ENCODE results near the gene CAMK4.

CAMK4 gene

DNA sequence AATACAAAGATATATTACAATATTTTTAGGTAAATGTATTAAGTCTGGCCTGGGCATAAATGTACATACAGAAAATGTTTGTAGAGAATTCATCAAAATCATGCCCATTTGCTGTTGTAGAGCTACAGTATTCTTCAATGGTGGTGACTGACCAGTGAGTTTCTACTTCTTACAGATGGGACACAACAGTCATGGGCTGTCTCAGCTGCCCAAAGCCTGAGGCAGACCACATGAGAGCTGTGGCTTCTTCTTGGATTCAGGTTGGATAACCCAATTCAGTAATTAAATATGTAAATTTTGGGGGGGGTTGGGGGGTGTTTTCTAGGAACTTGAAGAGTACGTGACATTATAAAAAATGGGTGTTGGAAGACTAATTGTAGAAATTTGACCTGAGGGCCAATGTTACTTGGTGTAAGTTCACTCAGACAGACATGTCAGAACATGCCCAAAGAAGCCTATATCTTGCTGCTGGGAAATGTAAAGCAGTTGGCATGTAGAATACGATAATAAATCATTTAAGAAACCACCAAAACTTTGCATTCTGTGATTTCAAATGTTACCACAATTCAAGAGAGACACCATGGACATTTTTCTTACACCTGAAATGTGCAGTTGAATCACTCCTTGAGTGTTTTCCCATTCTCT lies 270.3 kb downstream of the CAMK4 start:
- no peak for DNase-seq
- in situ Hi-C loops (cut with HindIII; ENCODE audit: low pct_ligation_motif_present, low pct_unique_long_range_greater_than_20kb, low sequenced_read_pairs): no loop called here

DNA sequence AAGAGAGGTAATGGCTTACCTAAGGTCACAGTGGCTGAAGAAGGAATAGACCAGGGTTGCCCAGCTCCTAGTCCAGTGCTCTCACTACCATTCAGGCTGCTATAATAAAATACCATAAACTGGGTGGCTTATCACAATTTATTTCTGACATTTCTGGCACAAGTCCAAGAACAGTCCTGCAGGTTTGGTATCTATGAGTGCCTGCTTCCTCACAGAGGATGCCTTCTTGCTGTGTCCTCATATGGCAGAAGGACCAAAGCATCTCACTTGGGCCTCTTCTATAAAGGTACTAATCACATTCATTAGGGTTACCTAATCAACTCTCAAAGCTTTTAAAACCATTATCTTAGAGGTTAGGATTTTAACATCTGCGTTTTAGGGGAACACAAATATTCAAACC lies 271.0 kb downstream of the CAMK4 start:
- in situ Hi-C loops (cut with HindIII; ENCODE audit: low pct_ligation_motif_present, low pct_unique_long_range_greater_than_20kb, low sequenced_read_pairs): no loop called here
- DNase-seq: no peak

DNA sequence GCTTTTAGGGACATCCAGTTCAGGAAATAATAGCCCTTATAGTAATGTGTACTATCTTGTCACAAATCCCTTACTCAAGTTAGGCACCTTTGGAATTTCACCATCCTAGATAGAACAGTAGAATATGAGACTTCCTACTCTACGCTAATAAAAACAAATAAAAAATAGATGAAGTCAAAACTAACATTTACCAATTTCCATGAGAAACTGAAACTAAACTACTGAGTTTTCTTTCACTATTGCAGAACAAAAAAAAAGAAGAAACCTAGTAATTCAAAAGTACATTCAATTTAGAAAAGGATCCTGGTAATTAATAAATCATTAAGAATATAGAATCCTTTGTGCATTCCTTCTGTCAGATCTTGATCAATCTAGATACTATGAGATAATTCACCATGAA lies 274.2 kb downstream of the CAMK4 start:
- DNase-seq: no peak
- in situ Hi-C loops (cut with HindIII; ENCODE audit: low pct_ligation_motif_present, low pct_unique_long_range_greater_than_20kb, low sequenced_read_pairs): no loop called here

DNA sequence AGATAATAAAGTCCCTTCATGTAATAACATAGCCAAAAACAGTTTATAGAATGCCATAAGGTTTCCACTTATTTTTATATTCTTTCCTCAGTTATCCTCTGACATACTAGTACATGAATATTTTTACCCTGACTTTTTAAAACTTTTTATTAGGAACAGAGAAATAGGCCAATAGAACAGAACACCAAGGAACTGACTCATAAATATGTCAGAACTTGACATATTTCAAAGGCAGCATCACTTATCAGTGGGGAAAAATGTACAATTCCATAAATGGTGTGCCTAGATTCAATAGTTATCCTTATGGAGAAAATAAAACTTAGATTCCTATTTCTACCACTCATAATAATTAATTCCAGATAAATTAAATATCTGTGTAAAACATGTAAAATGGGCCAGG lies 278.8 kb downstream of the CAMK4 start:
- in situ Hi-C loops (cut with HindIII; ENCODE audit: low pct_ligation_motif_present, low pct_unique_long_range_greater_than_20kb, low sequenced_read_pairs): no loop called here

DNA sequence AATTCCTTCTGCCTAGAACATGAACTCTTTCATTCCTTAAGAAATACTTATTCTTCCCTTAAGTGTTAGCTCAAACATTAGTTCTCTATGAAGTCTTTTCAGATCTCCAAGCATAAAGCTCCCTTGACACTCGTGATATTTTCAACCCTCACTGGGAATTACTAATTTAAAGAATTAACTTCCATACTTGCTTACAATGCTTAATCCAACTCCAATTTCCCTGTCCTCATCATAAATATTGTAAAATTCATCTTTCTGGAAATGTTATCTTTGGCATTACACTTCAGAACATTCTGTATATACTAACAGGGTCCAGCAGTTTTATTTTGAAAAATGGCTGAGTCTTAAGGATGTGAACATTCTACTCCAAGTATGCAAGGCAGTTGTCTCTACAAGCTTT lies 280.9 kb downstream of the CAMK4 start:
- DNase-seq: no peak
- in situ Hi-C loops (cut with HindIII; ENCODE audit: low pct_ligation_motif_present, low pct_unique_long_range_greater_than_20kb, low sequenced_read_pairs): no loop called here

More for the DNA sequence above, 278.8 kb downstream of the CAMK4 start:
- DNase-seq: no peak

DNA sequence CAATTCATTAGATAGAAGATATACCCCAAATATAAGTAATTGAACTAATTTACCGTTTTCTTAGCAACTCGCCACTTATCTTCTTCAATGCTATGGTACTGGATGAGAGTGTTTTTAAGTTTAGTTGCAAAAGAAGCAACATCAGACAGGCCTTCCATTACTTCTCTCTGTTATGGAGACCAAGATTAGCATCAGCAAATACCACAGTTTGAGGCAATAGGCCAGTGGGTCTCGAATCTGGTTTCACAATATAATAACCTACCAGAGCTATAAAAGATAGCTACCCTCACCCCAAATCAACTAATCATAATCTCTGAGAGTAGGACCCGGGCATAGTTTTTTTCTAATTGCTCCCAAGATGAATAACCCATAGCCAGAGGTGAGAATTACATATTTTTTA lies 283.1 kb downstream of the CAMK4 start:
- in situ Hi-C loops (cut with HindIII; ENCODE audit: low pct_ligation_motif_present, low pct_unique_long_range_greater_than_20kb, low sequenced_read_pairs): no loop called here
- DNase-seq: no peak

DNA sequence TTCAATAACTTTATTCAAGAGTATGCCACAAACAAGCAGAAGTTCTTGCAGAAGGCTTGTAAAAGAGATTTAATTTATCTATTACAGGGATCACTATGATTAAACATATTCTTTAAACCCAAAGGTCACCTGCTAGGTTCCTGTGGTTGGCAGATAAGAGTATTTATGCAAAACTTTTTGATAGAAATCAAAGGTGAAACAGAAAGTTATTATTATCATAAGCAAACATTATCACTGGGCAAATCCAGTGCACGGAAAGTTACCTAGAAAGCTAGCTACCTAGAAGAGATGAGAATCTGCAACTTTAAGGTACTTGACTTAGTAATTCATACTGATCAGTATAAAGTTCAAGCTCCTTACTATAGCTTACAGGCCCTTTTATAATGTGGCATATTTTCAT lies 284.9 kb downstream of the CAMK4 start:
- DNase-seq: no peak
- in situ Hi-C loops (cut with HindIII; ENCODE audit: low pct_ligation_motif_present, low pct_unique_long_range_greater_than_20kb, low sequenced_read_pairs): no loop called here

DNA sequence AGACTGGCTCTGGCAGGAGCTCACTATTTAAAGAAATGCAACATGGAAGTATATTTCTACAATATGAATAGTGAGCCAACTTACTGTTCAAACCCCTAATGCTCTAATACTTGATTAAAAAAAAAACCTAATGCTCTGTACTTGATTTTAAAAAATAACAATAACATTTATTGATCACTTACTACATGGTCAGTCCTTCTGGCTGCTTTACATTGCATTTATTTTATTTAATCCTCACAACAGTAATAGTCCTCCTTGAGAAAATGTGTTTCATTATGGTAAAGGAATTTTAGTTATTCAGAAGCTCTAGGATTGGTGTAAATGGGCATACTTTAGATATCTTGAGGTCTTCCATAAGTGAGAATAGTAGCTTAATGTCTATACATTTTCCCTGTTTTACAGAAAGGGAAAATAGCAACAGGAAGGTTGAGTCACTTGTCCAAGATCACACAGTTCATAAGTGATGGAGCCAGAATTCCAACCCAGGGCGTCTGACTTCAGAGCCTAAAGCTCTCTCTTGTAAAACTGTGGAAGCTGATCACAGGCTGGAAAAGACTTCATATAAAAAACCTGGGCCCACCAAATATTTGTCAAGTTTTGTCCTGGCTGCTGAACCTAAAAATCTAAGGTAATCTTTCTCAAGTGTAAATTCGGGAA lies 287.1 kb downstream of the CAMK4 start:
- in situ Hi-C loops (cut with HindIII; ENCODE audit: low pct_ligation_motif_present, low pct_unique_long_range_greater_than_20kb, low sequenced_read_pairs): no loop called here
- peak; percentile 9 for DNase-seq

DNA sequence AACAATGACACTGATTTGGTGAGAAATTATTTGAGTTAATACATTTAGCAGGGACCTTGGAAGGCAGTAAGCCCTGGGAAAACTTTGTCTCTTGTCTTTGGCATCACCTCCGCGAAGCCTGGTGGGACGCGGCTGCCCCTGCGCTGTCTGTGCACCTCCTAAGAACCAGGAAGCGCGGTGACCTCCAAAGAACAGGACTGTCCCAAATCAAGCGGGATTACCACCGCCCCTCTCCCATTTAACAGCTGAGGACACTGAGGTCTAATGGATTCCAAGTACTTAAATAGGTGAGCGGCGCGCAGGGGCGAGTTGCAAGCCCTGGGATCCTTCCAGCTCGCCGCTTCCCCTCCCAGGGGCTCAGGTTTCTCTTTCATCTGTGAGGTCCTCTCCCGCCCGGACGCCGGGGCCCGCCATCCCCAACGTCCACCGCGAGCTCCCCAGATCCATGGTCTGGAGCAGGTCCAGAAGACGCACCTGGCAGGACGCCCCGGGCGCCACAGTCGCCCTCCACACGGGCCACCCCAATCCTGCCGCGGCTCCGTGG lies 287.7 kb downstream of the CAMK4 start:
- DNase-seq: peak; percentile 16
- in situ Hi-C loops (cut with HindIII; ENCODE audit: low pct_ligation_motif_present, low pct_unique_long_range_greater_than_20kb, low sequenced_read_pairs): no loop called here

DNA sequence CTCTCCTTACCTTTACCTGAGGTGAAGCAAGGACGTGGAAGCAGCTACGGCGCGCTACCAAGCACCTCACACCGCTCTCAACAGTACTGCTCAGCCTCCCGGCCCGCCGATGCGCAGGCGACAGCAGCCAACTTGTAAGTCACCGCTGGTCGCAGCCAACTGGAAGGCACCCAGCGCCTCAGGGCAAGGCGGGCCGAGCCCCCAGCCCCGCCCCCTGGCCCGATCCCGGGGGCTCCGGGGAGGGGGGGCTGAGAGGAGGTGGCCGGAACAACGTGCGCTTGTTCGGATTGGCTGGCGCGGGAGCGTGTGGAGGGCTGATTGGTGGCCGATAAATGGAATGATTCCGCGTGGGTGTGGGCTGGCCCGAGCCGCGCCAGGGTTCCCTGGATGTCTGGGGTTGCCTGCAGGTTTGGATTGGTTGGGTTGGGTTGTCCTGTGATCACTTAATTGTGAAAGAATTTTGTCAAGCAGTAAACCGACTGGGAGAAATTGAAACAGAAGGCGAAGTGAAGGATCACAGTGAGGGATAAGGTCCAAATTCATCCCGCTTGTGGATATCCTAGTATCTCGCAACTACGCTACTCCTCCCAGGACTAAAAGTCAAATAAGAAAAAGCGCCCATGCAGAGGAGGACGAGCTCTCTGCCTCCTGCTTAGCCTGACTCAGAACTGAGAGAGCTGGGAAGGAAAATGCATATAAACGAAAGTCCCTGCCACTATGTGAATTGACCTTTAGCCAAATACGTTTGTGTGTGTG lies 288.4 kb downstream of the CAMK4 start, which contains the start of gene STARD4:
STARD4 (minus strand) TSS at position 161 of the 756 bp plus-strand sequence. CDS start 5,102 bp downstream, outside the sequence.
- DNase-seq: peak; percentile 94
- in situ Hi-C loops (cut with HindIII; ENCODE audit: low pct_ligation_motif_present, low pct_unique_long_range_greater_than_20kb, low sequenced_read_pairs): no loop called here

DNA sequence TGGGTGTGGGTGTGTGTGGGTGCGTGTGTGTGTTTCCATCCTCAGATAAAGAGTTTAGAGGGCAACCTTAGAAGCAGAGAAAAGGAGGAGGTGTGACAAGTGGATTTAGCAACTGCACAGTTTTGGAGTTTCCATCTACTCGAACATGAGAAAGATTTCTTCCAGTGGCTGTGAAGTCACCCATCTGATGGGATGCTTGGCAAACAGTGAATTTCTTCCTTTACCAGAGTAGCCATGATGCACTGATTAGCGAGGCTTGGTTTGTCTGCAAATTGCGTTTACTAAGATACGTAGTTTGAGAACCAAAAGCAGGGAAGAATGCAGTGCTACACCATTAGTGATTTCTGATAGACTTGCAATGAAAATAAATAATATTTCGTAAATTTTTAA lies 288.9 kb downstream of the CAMK4 start:
- DNase-seq: peak; percentile 40
- in situ Hi-C loops (cut with HindIII; ENCODE audit: low pct_ligation_motif_present, low pct_unique_long_range_greater_than_20kb, low sequenced_read_pairs): no loop called here

DNA sequence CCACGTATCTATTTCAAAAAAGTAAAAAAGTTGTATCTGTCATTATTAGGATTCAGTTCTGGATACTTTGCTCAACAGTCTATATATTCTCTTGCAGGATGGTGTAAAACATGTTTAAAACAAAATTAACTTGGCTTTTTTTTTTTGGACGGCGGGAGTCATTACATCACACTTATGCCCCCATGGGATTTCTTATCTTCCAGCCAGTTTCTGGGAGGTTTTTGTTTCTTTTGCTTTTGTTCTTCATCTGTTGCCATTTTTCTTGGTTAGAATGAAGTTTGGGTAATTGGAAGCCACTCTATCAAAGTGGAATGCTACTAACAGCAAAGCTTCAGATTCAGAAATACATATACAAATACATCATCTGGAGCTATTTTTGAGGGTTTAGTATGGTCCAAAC lies 289.9 kb downstream of the CAMK4 start:
- DNase-seq: no peak
- in situ Hi-C loops (cut with HindIII; ENCODE audit: low pct_ligation_motif_present, low pct_unique_long_range_greater_than_20kb, low sequenced_read_pairs): no loop called here

DNA sequence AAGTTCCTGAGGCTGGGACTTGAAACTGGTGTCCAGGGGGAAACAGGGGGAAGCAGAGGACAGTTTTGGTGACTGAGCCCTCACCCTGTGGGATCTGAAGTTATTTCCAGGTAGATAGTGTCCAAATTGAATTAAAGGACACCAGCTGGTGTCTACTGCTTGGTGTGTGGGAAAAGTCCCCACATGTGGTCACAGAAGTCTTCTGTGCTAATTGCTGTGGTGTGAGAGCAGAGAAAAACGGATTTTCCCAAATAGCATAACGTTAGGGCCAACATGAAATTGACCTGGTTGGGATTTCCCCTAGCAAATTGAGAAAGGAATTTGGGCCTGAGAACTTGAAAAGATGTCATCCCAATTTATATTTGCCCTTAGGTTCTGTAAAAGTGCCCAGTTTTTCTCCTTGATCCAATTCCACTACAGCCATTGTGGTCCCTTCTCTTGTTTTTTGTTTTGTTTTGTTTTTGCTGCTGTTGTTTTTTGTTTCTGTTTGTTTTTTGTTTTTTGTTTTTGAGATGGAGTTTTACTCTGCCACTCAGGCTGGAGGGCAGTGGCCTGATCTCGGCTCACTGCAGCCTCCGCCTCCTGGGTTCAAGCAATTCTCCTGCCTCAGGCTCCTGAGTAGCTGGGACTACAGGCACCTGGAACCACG lies 293.8 kb downstream of the CAMK4 start:
- no peak for DNase-seq
- in situ Hi-C loops (cut with HindIII; ENCODE audit: low pct_ligation_motif_present, low pct_unique_long_range_greater_than_20kb, low sequenced_read_pairs): no loop called here

DNA sequence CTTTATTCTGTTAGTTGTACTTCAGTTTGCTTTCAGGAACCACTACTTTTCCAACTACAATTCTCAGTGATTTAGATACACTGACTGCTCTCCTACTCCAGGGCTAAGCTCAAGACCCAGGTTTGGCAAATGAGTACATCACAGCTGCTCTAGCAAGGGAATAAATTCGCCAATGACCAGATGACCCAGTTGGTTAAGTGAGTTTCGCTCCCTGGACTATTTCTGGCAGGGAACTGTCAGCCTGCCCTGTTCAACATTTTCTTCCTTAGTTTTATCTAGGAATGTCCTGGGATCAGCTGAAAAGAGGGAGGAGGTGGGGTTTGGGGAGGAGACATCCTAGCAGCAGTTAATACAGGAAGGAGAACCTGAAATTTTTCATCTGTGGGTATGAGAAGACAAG lies 294.6 kb downstream of the CAMK4 start:
- DNase-seq: no peak
- in situ Hi-C loops (cut with HindIII; ENCODE audit: low pct_ligation_motif_present, low pct_unique_long_range_greater_than_20kb, low sequenced_read_pairs): no loop called here

DNA sequence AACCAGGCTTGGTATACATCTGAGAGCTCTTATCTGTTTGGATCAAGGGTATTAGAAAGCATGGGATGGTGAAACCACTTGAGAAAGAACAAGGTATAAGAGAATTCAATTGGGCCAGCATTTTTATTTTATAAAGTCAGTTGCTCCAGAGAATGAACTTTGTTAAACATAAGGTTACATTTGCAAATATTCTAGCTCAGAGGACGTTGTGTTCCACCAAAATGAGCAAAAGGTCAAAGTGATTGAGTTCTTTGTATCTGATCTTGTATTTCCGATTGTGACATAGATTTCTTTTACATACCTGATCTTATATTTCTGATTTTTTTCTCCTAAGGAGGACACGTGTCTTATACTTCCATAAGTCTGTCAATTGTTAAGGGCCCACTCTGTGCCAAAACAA lies 296.7 kb downstream of the CAMK4 start:
- in situ Hi-C loops (cut with HindIII; ENCODE audit: low pct_ligation_motif_present, low pct_unique_long_range_greater_than_20kb, low sequenced_read_pairs): no loop called here
- DNase-seq: no peak

DNA sequence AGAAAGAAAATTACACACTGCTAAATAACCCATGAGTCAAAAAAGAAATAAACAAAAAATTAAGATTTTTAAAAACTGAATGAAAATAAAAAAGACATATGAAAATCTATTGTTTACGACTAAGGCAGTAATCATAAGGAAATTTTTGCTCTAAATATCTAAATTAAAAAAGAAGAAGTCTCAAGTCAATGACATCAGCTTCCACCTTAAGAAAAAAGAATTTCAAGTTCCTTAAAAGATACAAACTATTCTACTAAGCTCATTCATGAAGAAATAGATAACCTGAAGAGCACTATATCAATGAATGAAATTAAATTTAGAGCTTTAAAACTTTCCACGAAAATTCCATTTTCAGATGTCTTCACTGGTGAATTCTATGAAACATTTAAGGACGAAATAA lies 303.9 kb downstream of the CAMK4 start:
- in situ Hi-C loops (cut with HindIII; ENCODE audit: low pct_ligation_motif_present, low pct_unique_long_range_greater_than_20kb, low sequenced_read_pairs): no loop called here
- DNase-seq: no peak

DNA sequence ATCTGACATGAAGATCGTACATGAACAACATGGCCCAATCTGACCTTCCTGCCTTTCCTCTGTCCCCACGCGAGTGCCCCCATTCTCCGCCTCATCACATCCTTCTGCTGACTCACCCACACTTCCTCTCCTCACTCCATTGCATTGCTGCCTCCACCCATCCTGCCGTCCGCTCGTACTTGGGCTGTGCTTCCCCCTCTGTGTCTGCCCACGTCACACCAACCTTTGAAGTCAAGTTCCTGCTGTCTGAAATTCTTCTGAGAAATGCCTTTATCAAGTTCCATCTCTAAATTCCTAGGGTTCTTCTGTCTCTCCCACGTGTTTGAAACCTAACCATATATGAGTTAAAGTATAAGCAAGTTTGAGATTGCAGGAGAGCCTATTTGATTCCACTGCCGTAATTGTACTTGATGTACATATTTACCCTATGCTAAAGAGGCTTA lies 306.1 kb downstream of the CAMK4 start:
- in situ Hi-C loops (cut with HindIII; ENCODE audit: low pct_ligation_motif_present, low pct_unique_long_range_greater_than_20kb, low sequenced_read_pairs): no loop called here

DNA sequence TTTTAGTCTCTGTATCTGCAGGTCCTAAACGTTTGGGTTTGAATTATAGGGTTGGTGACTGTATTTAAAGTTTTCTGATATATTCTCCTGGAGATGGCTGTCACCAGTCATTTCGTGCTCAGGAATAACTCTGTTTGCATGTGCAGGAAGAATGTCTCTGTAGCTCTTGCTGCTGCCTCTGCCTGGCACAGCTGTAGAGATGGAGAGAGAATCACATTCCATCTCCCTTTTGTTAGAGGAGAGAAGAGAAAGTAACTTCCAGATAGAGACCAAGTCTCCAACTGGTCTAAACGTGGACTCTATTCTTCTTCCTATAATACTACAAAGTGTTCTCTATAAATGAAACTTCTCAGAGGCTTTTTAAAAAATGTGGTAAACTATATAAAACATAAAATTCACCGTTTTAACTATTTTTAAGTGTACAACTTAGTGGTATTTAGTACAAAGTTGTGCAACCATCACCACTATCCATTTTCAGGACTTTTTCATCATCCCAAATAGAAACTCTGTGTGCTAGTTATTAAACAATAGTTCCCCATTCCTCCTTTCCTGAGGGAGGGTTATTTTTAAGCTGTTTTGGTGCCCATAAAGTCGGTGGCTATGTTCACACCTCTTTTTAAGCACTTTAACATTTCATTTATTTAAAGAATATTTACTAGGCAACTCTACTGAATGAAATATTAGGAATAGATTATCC lies 308.9 kb downstream of the CAMK4 start:
- no peak for DNase-seq
- in situ Hi-C loops (cut with HindIII; ENCODE audit: low pct_ligation_motif_present, low pct_unique_long_range_greater_than_20kb, low sequenced_read_pairs): no loop called here

More for the DNA sequence above, 306.1 kb downstream of the CAMK4 start:
- peak; percentile 6 for DNase-seq
